Heart right ventricle (tissue), 16 donors: ENCODE results near the gene CALM1. TPM values are rescaled to one million over a fixed set of nuclear protein-coding genes. Genes with fewer than 3 reads are reported as not detected.
A peak's percentile ranks its signal among the peaks of the same experiment; 100 is the strongest.

Source experiments
- ATAC-seq, 8 donors: fragments of 200-7000 bp; cut with Tn5 transposase; one replicate each; pipeline ENCODE4 v1.9.1; 2020; ENCODE audit warnings: mild to moderate bottlenecking in 8 of 8, moderate library complexity in 8 of 8, moderate number of reproducible peaks in 1 of 8
- DNase-seq, 2 donors: peaks; one replicate each; pipeline ENCODE4 v3.0.0-alpha.2; 2020
- H3K27ac ChIP-seq, 10 donors: fragments of 200-600 bp; sonication (generic) in 2 of 10; one replicate each; pipeline versions ENCODE4 v1.5.0 to v1.8.0; 2020 to 2022; ENCODE audit warnings: mild to moderate bottlenecking in 3 of 10
- H3K27me3 ChIP-seq, 7 donors: fragments of 200-600 bp; one replicate each; pipeline ENCODE4 v1.8.0; 2021 to 2022; ENCODE audit warnings: mild to moderate bottlenecking in 2 of 7
- H3K36me3 ChIP-seq, 9 donors: fragments of 200-600 bp; sonication (generic) in 1 of 9; one replicate each; pipeline versions ENCODE4 v1.5.0 to v1.8.0; 2020 to 2022; ENCODE audit warnings: mild to moderate bottlenecking in 2 of 9
- H3K4me1 ChIP-seq, 9 donors: fragments of 200-600 bp; sonication (generic) in 1 of 9; one replicate each; pipeline versions ENCODE4 v1.5.0 to v1.8.0; 2020 to 2022; ENCODE audit warnings: mild to moderate bottlenecking in 4 of 9
- H3K4me3 ChIP-seq, 10 donors: fragments of 200-600 bp; sonication (generic) in 2 of 10; one replicate each; pipeline versions ENCODE4 v1.5.0 to v1.8.0; 2020 to 2022; ENCODE audit warnings: mild to moderate bottlenecking in 7 of 10, moderate library complexity in 2 of 10
- H3K9me3 ChIP-seq, 11 donors: fragments of 200-600 bp in 10 of 11; sonication (generic) in 2 of 11; one replicate each; pipeline versions ENCODE4 v1.5.0 to v1.8.0; 2013 to 2022; ENCODE audit warnings: mild to moderate bottlenecking in 2 of 11, control low read depth in 1 of 11, moderate library complexity in 1 of 11
- CTCF ChIP-seq, 9 donors: fragments of 200-600 bp; sonication (generic) in 2 of 9; IDR thresholded peaks; one replicate each; pipeline versions ENCODE4 v1.5.0 to v1.8.0; 2021 to 2022; ENCODE audit warnings: antibody characterized with exemption in 9 of 9, mild to moderate bottlenecking in 5 of 9, moderate library complexity in 1 of 9
- whole genome bisulfite sequencing, 2 donors: extraction: QIAGEN DNeasy Blood & Tissue Kit; methylation state at CpG; one replicate each; pipeline ENCODE4 v1.1.7; 2013; ENCODE audit warnings: inconsistent platforms in 1 of 2; 5-methylcytosine and 5-hydroxymethylcytosine counted together
- intact Hi-C, 10 donors: fragments of 100-400 bp; cut with DNase I; formaldehyde crosslinking; loops; one replicate each; pipeline versions ENCODE4 v1.11.1 to v1.14.2; 2022
- polyA plus RNA-seq, 2 donors: library from polyadenylated mRNA; stranded (reverse); fragments of 200-250 nt; gene quantifications; one replicate each; pipeline ENCODE4 v1.2.3, GENCODE V29; 2013
- total RNA-seq, 10 donors: library from RNA; stranded (reverse); fragmentation: NEBNext Ultra II Directional in 3 of 10; extraction: Animal tissue kit (Norgen Biotek cat#: 25700) in 3 of 10; gene quantifications; one replicate each; pipeline versions ENCODE4 v1.2.1 to v1.2.4, GENCODE V29; 2021 to 2023
- donor health status: Arrhythmogenic right ventricular cardiomyopathy.
- donor health status: ischemic (EF 13 %, LVEDD 7.1; RV severe dilation, severe dysfunction).
- donor health status: healthy with polysubstance abuse.
- donor health status: DM: no; HTN: yes; CAD: no.
- donor health status: DM: no; HTN: no; CAD: no.
- donor health status: ischemic (EF 25% LVEDD 6.9; RV normal size, moderate dysfunction).
- donor health status: ischemic (EF 25% LVEDD 5.7; RV mildly dilated, moderate dysfunction).
- donor health status: healthy.
- donor health status: DM: yes; HTN: yes; CAD: no.
- donor health status: Ischemic cardiomyopathy.
- donor health status: ischemic (EF 35%, LVEDD 5.7; RV mildly dilated, moderate dysfunction).
- donor health status: nonischemic (EF 11% LVEDD 7.7; RV severe dilation, severe dysfunction).
- donor health status: DM: yes; HTN: yes; CAD: no.
- donor health status: PGD.
- donor health status: ischemic (EF 29% LVEDD 5.4; RV normal size, mild dysfunction).
- donor health status: nonischemic (EF 23%, LVEDD 6.1; RV moderate dilation, normal function).

CALM1 gene
- total and polyA plus RNA-seq, 12 donors: 293 to 787 (median 444) TPM

- WGBS, 2 donors: 1 to 2% methylated on average over 37 of the region's 37 CpGs
Observed at GRCh38 chr14:90383731-90384542, 12.9 kb upstream of the CALM1 start.

GRCh38 chr14:90384543-90384911, 12.3 kb upstream of the CALM1 start:
- H3K4me3 ChIP-seq: peak overlapping the region in 6 of 10 donors; percentile 38 to 75 (median 67)
- no peaks in the 10 kb centered on the region for H3K9me3 ChIP-seq
- no peak for DNase-seq
- intact Hi-C loops: loop anchor here in 7 of 10 donors (5.0 kb wide), 3 partner anchors 52 to 373 kb away; partner anchors contain the start of gene NRDE2 (in 5 of the 7)
- ATAC-seq: no peak
- H3K27me3 ChIP-seq: no peaks in the 10 kb centered on the region
- no peaks in the 10 kb centered on the region for H3K36me3 ChIP-seq
- H3K27ac ChIP-seq: peak overlapping the region; percentile 95 to 100 (median 99)
- TF ChIP-seq CTCF (IDR thresholded peaks at IDR 0.05): no peak
- WGBS, 2 donors: 62 to 69% methylated on average over 3 of the region's 3 CpGs
- peaks cover 6 to 51% (median 34%) of the 10 kb centered on the region in 9 donors for H3K4me1 ChIP-seq

More at GRCh38 chr14:90383731-90384542, 12.9 kb upstream of the CALM1 start:
- intact Hi-C loops: loop anchor here in 9 of 10 donors (1.0 to 5.0 kb wide), 8 partner anchors 12 to 375 kb away; partner anchors contain the start of genes NRDE2 (in 5 of the 9) and CALM1 (in 2 of the 9)
- no peaks in the 10 kb centered on the region for H3K9me3 ChIP-seq
- H3K27me3 ChIP-seq: no peaks in the 10 kb centered on the region
- peaks cover 6 to 51% (median 34%) of the 10 kb centered on the region in 9 donors for H3K4me1 ChIP-seq
- TF ChIP-seq CTCF (IDR thresholded peaks at IDR 0.05): no peak
- no peaks in the 10 kb centered on the region for H3K36me3 ChIP-seq
- H3K27ac ChIP-seq: peak overlapping the region; percentile 95 to 100 (median 99)
- ATAC-seq: peak; percentile 14 to 57 (median 46)
- peak overlapping the region; percentile 14 to 75 (median 66) for H3K4me3 ChIP-seq
- peak; percentile 57 to 67 for DNase-seq

GRCh38 chr14:90386321-90386720, 10.5 kb upstream of the CALM1 start:
- 89 to 99% methylated on average over 2 of the region's 2 CpGs for WGBS, 2 donors
- intact Hi-C loops: no loop called here
- no peak for TF ChIP-seq CTCF (IDR thresholded peaks at IDR 0.05)
- H3K4me3 ChIP-seq: no peak overlapping the region
- H3K27me3 ChIP-seq: no peaks in the 10 kb centered on the region
- DNase-seq (no peak), ATAC-seq (no peak)
- H3K9me3 ChIP-seq: no peaks in the 10 kb centered on the region
- peaks cover 6 to 45% (median 27%) of the 10 kb centered on the region in 9 donors for H3K4me1 ChIP-seq
- H3K27ac ChIP-seq: no peak overlapping the region
- H3K36me3 ChIP-seq: no peaks in the 10 kb centered on the region

GRCh38 chr14:90387206-90387760, 9.5 kb upstream of the CALM1 start:
- intact Hi-C loops: no loop called here
- H3K27ac ChIP-seq: peak overlapping the region in 7 of 10 donors; percentile 1 to 53 (median 10)

More at GRCh38 chr14:90387206-90387760, 9.5 kb upstream of the CALM1 start:
- DNase-seq (no peak), ATAC-seq (no peak)
- Histone ChIP-seq H3K27me3 (no peaks in the 10 kb centered on the region), H3K4me1 (peaks cover 0 to 35% (median 18%) of the 10 kb centered on the region in 9 donors), H3K9me3 (no peaks in the 10 kb centered on the region), H3K4me3 (no peak overlapping the region), H3K36me3 (no peaks in the 10 kb centered on the region)
- 67 to 68% methylated on average over 2 of the region's 2 CpGs for WGBS, 2 donors
- TF ChIP-seq CTCF (IDR thresholded peaks at IDR 0.05): no peak
